GM21390 (cell line): Measurements from ENCODE around the gene CAMTA2.

ENCODE experiments used
- ATAC-seq: cut with Tn5 transposase; IDR thresholded peaks from one replicate; pipeline ENCODE4 v1.9.1; 2021; ENCODE audit not compliant: unreplicated experiment

CAMTA2 gene

GRCh38 chr17:4969551-4970173 is 17.8 kb downstream of the CAMTA2 start:
- ATAC-seq, result no peak

GRCh38 chr17:4969047-4969550 is 18.4 kb downstream of the CAMTA2 start:
- no peak for ATAC-seq

GRCh38 chr17:4968486-4969046 is 18.9 kb downstream of the CAMTA2 start:
- no peak for ATAC-seq

- peak; percentile 49 for ATAC-seq
Measured at GRCh38 chr17:4967539-4968485, 19.7 kb downstream of the CAMTA2 start, which contains the start of gene SPAG7. Gene SPAG7, minus strand, starts transcription at chr17:4967817. Its CDS starts 13 bp downstream, at chr17:4967804.

- peak; percentile 74 for ATAC-seq
Measured at GRCh38 chr17:4966844-4967538, 20.5 kb downstream of the CAMTA2 start.

- no peak for ATAC-seq
Measured at GRCh38 chr17:4965311-4965986, 22.0 kb downstream of the CAMTA2 start.

- ATAC-seq, result no peak
Measured at GRCh38 chr17:4960279-4960922, 27.1 kb downstream of the CAMTA2 start.

GRCh38 chr17:4959261-4959965 is 28.1 kb downstream of the CAMTA2 start:
- no peak for ATAC-seq

- ATAC-seq, result no peak
Measured at GRCh38 chr17:4958102-4958501, 29.4 kb downstream of the CAMTA2 start.

GRCh38 chr17:4956493-4957061 is 30.9 kb downstream of the CAMTA2 start:
- no peak for ATAC-seq

GRCh38 chr17:4955091-4955490 is 32.4 kb downstream of the CAMTA2 start:
- ATAC-seq, result no peak

- ATAC-seq, result no peak
Measured at GRCh38 chr17:4953451-4953961, 34.0 kb downstream of the CAMTA2 start.

GRCh38 chr17:4951486-4951885 is 36.0 kb downstream of the CAMTA2 start:
- ATAC-seq, result no peak

GRCh38 chr17:4950746-4951204 is 36.7 kb downstream of the CAMTA2 start, which contains the start of gene ENO3:
Gene ENO3, plus strand, starts transcription at chr17:4951119. Its CDS starts 711 bp downstream, at chr17:4951830.
- ATAC-seq, result no peak

GRCh38 chr17:4950075-4950745 is 37.3 kb downstream of the CAMTA2 start:
- ATAC-seq, result no peak

- ATAC-seq, result no peak
Measured at GRCh38 chr17:4949321-4950074, 38.0 kb downstream of the CAMTA2 start.

- ATAC-seq, result no peak
Measured at GRCh38 chr17:4948931-4949320, 38.5 kb downstream of the CAMTA2 start.
